Caco-2 (cell line): ENCODE results near the gene ROBO1. TPM values are rescaled to one million over a fixed set of nuclear protein-coding genes. Genes with fewer than 3 reads are reported as not detected.

Experiments
- BruUV-seq: library from RNA; stranded (reverse); fragments of 400-500 nt; replicated peaks from 2 replicates; lab custom pipeline; 2021; lab: Mats Ljungman, UMichigan
- CTCF ChIA-PET: fragments of 300-600 bp; sonication (Branson Sonifier 250); formaldehyde crosslinking; loops from one replicate; lab custom pipeline; 2022; ENCODE audit warnings: antibody characterized with exemption; lab: Charles Lee
- POLR2A ChIA-PET: fragments of 300-600 bp; sonication (Branson Sonifier 250); formaldehyde crosslinking; loops from one replicate; lab custom pipeline; 2022; ENCODE audit warnings: antibody characterized with exemption; lab: Charles Lee
- DNase-seq, 2 experiments: peaks; one replicate each; pipeline versions ENCODE4 v3.0.0 to v3.0.0-alpha.2; 2020 to 2022
- H3K27me3 ChIP-seq: replicated peaks from 2 replicates; pipeline ENCODE4 v1.6.0; 2011; ENCODE audit warnings: low read length; ENCODE audit not compliant: control insufficient read depth, insufficient read depth
- H3K36me3 ChIP-seq: 2 replicates; pipeline ENCODE4 v1.5.1; 2011; ENCODE audit warnings: low read length; ENCODE audit not compliant: control insufficient read depth, insufficient read depth
- H3K4me1 ChIP-seq: fragments of 250-450 bp; sonication (Bioruptor Pico); 2 replicates; pipeline ENCODE4 v1.5.1; 2020; ENCODE audit warnings: mild to moderate bottlenecking
- H3K4me3 ChIP-seq: 2 replicates; pipeline ENCODE4 v1.5.1; 2011; ENCODE audit warnings: low read depth, mild to moderate bottlenecking, control low read depth, low read length
- H3K9me3 ChIP-seq: fragments of 250-450 bp; sonication (Bioruptor Pico); 2 replicates; pipeline ENCODE4 v1.5.1; 2020; ENCODE audit warnings: mild to moderate bottlenecking, moderate library complexity
- H3K27ac Mint-ChIP-seq: one replicate; pipeline ENCODE4 v1.8.0; 2022; ENCODE audit warnings: mixed read lengths; ENCODE audit not compliant: unreplicated experiment
- H3K27me3 Mint-ChIP-seq: one replicate; pipeline ENCODE4 v1.8.0; 2022; ENCODE audit warnings: mixed read lengths; ENCODE audit not compliant: insufficient read depth, unreplicated experiment
- H3K36me3 Mint-ChIP-seq: one replicate; pipeline ENCODE4 v1.8.0; 2022; ENCODE audit warnings: mild to moderate bottlenecking, mixed read lengths; ENCODE audit not compliant: insufficient read depth, unreplicated experiment
- H3K4me1 Mint-ChIP-seq: one replicate; pipeline ENCODE4 v1.8.0; 2022; ENCODE audit warnings: low read depth, mixed read lengths; ENCODE audit not compliant: unreplicated experiment
- H3K4me3 Mint-ChIP-seq: one replicate; pipeline ENCODE4 v1.8.0; 2022; ENCODE audit warnings: mild to moderate bottlenecking, moderate library complexity, mixed read lengths; ENCODE audit not compliant: unreplicated experiment
- H3K9me3 Mint-ChIP-seq: one replicate; pipeline ENCODE4 v1.8.0; 2022; ENCODE audit warnings: mixed read lengths; ENCODE audit not compliant: unreplicated experiment
- intact Hi-C: fragments of 100-400 bp; cut with micrococcal nuclease; formaldehyde crosslinking; loops from one replicate; pipeline ENCODE4 v1.10.0; 2022; ENCODE audit not compliant: unreplicated experiment
- total RNA-seq: library from RNA; stranded (reverse); gene quantifications from 2 replicates; pipeline ENCODE4 v1.2.3, GENCODE V29; 2022
- TF ChIP-seq, protein P1 (sequence below), 2 experiments: fragments of 200-600 bp in 1 of 2; IDR thresholded peaks; 1 replicate in 1 of 2; 2 replicates in 1 of 2; pipeline versions ENCODE4 v1.5.1 to v1.8.0; 2011 to 2022; ENCODE audit warnings: antibody characterized with exemption in 1 of 2, control low read depth in 1 of 2, inconsistent platforms in 1 of 2, low read depth in 1 of 2, low read length in 1 of 2, mild to moderate bottlenecking in 1 of 2, moderate library complexity in 1 of 2; ENCODE audit not compliant: insufficient read depth in 1 of 2, severe bottlenecking in 1 of 2, unreplicated experiment in 1 of 2

Gene ROBO1
- total RNA-seq, 1 experiment from 2014 or later: 1.8 TPM

DNA sequence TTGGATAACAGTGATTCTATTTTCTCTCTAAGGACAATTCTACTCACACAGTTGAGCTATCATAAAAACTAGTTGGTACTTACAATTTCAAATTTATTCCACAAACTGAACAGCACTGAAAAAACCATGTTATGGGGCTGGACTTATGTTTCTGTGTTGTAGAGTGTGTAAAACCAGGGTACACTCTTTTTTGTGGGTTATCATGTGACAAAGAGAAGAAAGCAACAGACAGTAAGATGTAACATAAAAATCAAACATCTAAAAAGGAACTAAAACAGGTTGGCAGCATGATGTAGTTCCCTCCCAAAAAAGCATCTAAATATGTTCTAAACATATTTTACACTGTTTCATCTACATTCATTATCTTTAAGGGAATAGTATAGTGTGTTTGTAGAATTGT lies 757.9 kb downstream of the ROBO1 start:
- H3K4me1 Mint-ChIP-seq: no peaks in the 10 kb centered on the region
- BruUV-seq: no TSS peak
- ChIA-PET CTCF (no interaction called here), POLR2A (no interaction called here)
- H3K4me3 Mint-ChIP-seq: no peak overlapping the region
- no peaks in the 10 kb centered on the region for H3K9me3 Mint-ChIP-seq
- TF ChIP-seq, protein P1, sequence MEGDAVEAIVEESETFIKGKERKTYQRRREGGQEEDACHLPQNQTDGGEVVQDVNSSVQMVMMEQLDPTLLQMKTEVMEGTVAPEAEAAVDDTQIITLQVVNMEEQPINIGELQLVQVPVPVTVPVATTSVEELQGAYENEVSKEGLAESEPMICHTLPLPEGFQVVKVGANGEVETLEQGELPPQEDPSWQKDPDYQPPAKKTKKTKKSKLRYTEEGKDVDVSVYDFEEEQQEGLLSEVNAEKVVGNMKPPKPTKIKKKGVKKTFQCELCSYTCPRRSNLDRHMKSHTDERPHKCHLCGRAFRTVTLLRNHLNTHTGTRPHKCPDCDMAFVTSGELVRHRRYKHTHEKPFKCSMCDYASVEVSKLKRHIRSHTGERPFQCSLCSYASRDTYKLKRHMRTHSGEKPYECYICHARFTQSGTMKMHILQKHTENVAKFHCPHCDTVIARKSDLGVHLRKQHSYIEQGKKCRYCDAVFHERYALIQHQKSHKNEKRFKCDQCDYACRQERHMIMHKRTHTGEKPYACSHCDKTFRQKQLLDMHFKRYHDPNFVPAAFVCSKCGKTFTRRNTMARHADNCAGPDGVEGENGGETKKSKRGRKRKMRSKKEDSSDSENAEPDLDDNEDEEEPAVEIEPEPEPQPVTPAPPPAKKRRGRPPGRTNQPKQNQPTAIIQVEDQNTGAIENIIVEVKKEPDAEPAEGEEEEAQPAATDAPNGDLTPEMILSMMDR (IDR thresholded peaks at IDR 0.05; ENCODE audit: insufficient read depth in 1 of 2, low read depth in 1 of 2, low read length in 1 of 2, severe bottlenecking in 1 of 2, unreplicated experiment in 1 of 2): no peak
- Histone ChIP-seq H3K9me3 (no peaks in the 10 kb centered on the region), H3K4me3 (no peak overlapping the region), H3K27me3 (no peaks in the 10 kb centered on the region), H3K4me1 (no peaks in the 10 kb centered on the region), H3K36me3 (no peaks in the 10 kb centered on the region)
- H3K27me3 Mint-ChIP-seq: peaks cover 2% of the 10 kb centered on the region
- intact Hi-C loops: no loop called here
- no peak overlapping the region for H3K27ac Mint-ChIP-seq
- DNase-seq: no peak
- no peaks in the 10 kb centered on the region for H3K36me3 Mint-ChIP-seq

DNA sequence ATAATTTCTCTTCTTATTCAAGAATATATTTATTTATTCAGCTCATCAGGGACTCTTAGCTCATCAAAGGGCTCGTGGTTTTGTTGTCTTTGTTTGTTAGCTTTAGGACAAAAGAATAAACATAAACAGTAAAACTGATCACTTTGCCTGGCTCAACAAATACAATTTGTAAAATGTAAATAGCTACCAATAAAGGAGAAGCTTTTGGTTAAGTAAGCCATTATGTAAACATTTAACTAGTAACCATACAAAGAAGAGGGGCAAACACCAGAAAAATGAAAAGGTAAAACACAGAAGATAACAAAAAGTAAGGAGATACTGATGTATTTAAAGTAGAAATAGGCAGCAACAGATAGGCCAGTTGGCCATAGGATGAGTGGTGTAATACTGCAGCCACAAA lies 761.7 kb downstream of the ROBO1 start:
- H3K27ac Mint-ChIP-seq: no peak overlapping the region
- intact Hi-C loops: no loop called here
- H3K4me3 Mint-ChIP-seq: no peak overlapping the region
- ChIA-PET CTCF (no interaction called here), POLR2A (no interaction called here)
- no peaks in the 10 kb centered on the region for H3K9me3 Mint-ChIP-seq
- H3K4me1 ChIP-seq: no peaks in the 10 kb centered on the region
- no peaks in the 10 kb centered on the region for H3K9me3 ChIP-seq
- no peak for DNase-seq
- no peaks in the 10 kb centered on the region for H3K27me3 ChIP-seq
- no peak overlapping the region for H3K4me3 ChIP-seq
- H3K36me3 Mint-ChIP-seq: no peaks in the 10 kb centered on the region
- no TSS peak for BruUV-seq
- H3K4me1 Mint-ChIP-seq: no peaks in the 10 kb centered on the region
- H3K36me3 ChIP-seq: no peaks in the 10 kb centered on the region
- TF ChIP-seq, protein P1 (IDR thresholded peaks at IDR 0.05; ENCODE audit: insufficient read depth in 1 of 2, low read depth in 1 of 2, low read length in 1 of 2, severe bottlenecking in 1 of 2, unreplicated experiment in 1 of 2): no peak
- peaks cover 2% of the 10 kb centered on the region for H3K27me3 Mint-ChIP-seq

DNA sequence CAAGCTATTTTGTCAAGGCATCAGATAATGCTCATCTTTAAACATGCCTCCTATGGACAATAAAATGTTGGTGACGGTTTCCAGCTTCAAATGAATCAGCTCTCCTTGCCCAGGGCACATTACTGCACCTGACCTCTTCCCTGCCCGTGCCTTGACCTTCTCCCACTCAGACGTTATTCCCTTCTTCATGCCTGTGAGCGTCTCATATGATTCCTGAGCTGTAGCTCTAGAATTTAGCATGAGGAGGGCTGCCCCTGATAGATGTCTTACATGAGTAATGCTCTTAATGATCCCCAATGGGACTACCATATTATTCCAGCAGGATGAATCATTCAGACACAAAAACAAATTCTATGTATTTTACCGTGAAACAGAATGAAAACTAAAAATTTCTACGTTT lies 762.7 kb downstream of the ROBO1 start:
- TF ChIP-seq, protein P1 (IDR thresholded peaks at IDR 0.05; ENCODE audit: insufficient read depth in 1 of 2, low read depth in 1 of 2, low read length in 1 of 2, severe bottlenecking in 1 of 2, unreplicated experiment in 1 of 2): no peak
- Mint-ChIP-seq H3K9me3 (no peaks in the 10 kb centered on the region), H3K27me3 (peaks cover 2% of the 10 kb centered on the region), H3K27ac (no peak overlapping the region), H3K4me1 (no peaks in the 10 kb centered on the region), H3K36me3 (no peaks in the 10 kb centered on the region), H3K4me3 (no peak overlapping the region)
- no TSS peak for BruUV-seq
- POLR2A ChIA-PET: no interaction called here
- no peaks in the 10 kb centered on the region for H3K9me3 ChIP-seq
- H3K4me1 ChIP-seq: no peaks in the 10 kb centered on the region
- DNase-seq: no peak
- H3K27me3 ChIP-seq: no peaks in the 10 kb centered on the region
- intact Hi-C loops: no loop called here
- no peaks in the 10 kb centered on the region for H3K36me3 ChIP-seq
- no peak overlapping the region for H3K4me3 ChIP-seq
- CTCF ChIA-PET: no interaction called here
